ENCODE measurements around the gene MLIP. TPM values are rescaled to one million over a fixed set of nuclear protein-coding genes. Genes with fewer than 3 reads are reported as not detected.

Gene MLIP
- total and polyA plus RNA-seq, 10 donors = 0.02 to 0.30 (median 0.07) TPM; not detected in 6

- Histone ChIP-seq H3K27me3 (replicated peaks in 1 of 7) (no peaks in the 10 kb centered on the region), H3K9me3 (no peaks in the 10 kb centered on the region), H3K4me3 (no peak overlapping the region), H3K27ac (no peak overlapping the region), H3K36me3 (no peaks in the 10 kb centered on the region), H3K4me1 (no peaks in the 10 kb centered on the region)
- intact Hi-C loops (cut with DNase I; ENCODE audit: low total_unique reads) = no loop called here
- TF ChIP-seq CTCF (IDR thresholded peaks at IDR 0.05 in 8 of 11, conservative IDR thresholded peaks at IDR 0.05 in 3 of 11) (no peak), POLR2A (IDR thresholded peaks at IDR 0.05) (no peak), POLR2AphosphoS5 (IDR thresholded peaks at IDR 0.05) (no peak)
- 79 to 92% (median 87%) methylated on average over 2 of the region's 2 CpGs for WGBS, 5 donors
- DNase-seq = no peak
Measured at GRCh38 chr6:54134935-54135334, 23.7 kb downstream of the MLIP start.

- Histone ChIP-seq H3K9me3 (no peaks in the 10 kb centered on the region), H3K36me3 (no peaks in the 10 kb centered on the region), H3K4me3 (no peak overlapping the region), H3K4me1 (no peaks in the 10 kb centered on the region), H3K27ac (no peak overlapping the region), H3K27me3 (replicated peaks in 1 of 7) (no peaks in the 10 kb centered on the region)
- 51 to 69% (median 56%) methylated on average over 2 of the region's 2 CpGs for WGBS, 5 donors
- no peak for DNase-seq
- TF ChIP-seq CTCF (IDR thresholded peaks at IDR 0.05 in 8 of 11, conservative IDR thresholded peaks at IDR 0.05 in 3 of 11) = no peak
- no peak for TF ChIP-seq POLR2AphosphoS5 (IDR thresholded peaks at IDR 0.05)
- TF ChIP-seq POLR2A (IDR thresholded peaks at IDR 0.05) = no peak
- intact Hi-C loops (cut with DNase I; ENCODE audit: low total_unique reads) = no loop called here
Measured at GRCh38 chr6:54135665-54136369, 24.6 kb downstream of the MLIP start.

- Histone ChIP-seq H3K4me1 (no peaks in the 10 kb centered on the region), H3K4me3 (no peak overlapping the region), H3K36me3 (no peaks in the 10 kb centered on the region), H3K9me3 (no peaks in the 10 kb centered on the region), H3K27me3 (replicated peaks in 1 of 7) (no peaks in the 10 kb centered on the region), H3K27ac (no peak overlapping the region)
- intact Hi-C loops (cut with DNase I; ENCODE audit: low total_unique reads) = no loop called here
- no peak for DNase-seq
- TF ChIP-seq POLR2A (IDR thresholded peaks at IDR 0.05) = no peak
- no peak for TF ChIP-seq POLR2AphosphoS5 (IDR thresholded peaks at IDR 0.05)
- TF ChIP-seq CTCF (IDR thresholded peaks at IDR 0.05 in 8 of 11, conservative IDR thresholded peaks at IDR 0.05 in 3 of 11) = no peak
- 62 to 85% (median 63%) methylated on average over 1 of the region's 1 CpG for WGBS, 5 donors
Measured at GRCh38 chr6:54138795-54139194, 27.6 kb downstream of the MLIP start.

GRCh38 chr6:54140811-54141210, 29.6 kb downstream of the MLIP start:
- no peaks in the 10 kb centered on the region for H3K9me3 ChIP-seq
- no peak for DNase-seq
- intact Hi-C loops (cut with DNase I; ENCODE audit: low total_unique reads) = no loop called here
- no peak for TF ChIP-seq POLR2AphosphoS5 (IDR thresholded peaks at IDR 0.05)
- TF ChIP-seq POLR2A (IDR thresholded peaks at IDR 0.05) = no peak
- TF ChIP-seq CTCF (IDR thresholded peaks at IDR 0.05 in 8 of 11, conservative IDR thresholded peaks at IDR 0.05 in 3 of 11) = no peak
- H3K4me1 ChIP-seq = no peaks in the 10 kb centered on the region
- H3K4me3 ChIP-seq = no peak overlapping the region
- no peaks in the 10 kb centered on the region for H3K36me3 ChIP-seq
- H3K27me3 ChIP-seq (replicated peaks in 1 of 7) = no peaks in the 10 kb centered on the region
- no peak overlapping the region for H3K27ac ChIP-seq

Data from spleen (tissue), 11 donors.